HG02642 (cell line): ENCODE results near the gene SPIN1.

ENCODE experiments used
- ATAC-seq: cut with Tn5 transposase; IDR thresholded peaks from one replicate; pipeline ENCODE4 v1.9.1; 2021; ENCODE audit warnings: mild to moderate bottlenecking; ENCODE audit not compliant: unreplicated experiment, poor library complexity

SPIN1 gene

DNA sequence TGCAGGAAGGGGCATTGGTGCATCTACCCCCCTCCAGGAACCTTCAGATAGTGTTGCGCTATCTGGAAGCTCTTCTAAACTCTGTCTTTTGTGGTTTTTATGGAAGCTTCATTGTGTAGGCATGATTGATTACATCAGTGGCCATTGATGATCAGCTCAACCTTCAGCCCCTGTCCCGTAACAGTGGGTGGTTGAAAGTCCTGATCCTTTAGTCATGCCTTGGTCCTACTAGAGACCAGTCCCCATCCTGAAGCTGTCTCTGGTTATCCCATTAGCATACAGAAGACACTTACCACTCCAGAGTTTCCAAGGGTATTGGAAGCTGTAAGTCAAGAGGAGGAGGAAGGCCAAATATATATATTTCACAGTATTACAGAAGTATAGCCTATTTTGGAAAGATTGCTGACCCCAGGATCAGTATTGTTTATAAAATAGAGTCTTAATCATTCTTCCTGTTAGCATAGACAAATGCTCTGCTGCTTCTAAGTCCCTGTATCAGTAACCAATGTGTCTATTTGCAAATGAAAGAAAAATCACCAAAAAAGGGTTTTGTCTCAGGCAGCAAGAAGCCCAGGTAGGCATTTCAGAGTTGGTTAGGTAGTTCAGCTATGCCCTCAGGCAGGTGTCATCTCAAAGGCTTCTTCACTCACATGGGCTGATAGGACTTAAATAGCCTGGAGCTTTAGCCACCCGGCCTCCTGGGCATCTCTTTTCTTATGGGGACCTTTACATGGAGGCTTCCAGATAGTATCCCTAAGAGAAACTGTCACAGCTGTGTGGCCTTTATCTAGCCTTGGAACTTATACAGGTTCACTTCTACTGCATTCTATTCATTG lies 41.6 kb downstream of the SPIN1 start:
- ATAC-seq = no peak

- ATAC-seq = no peak
Measured at GRCh38 chr9:88433583-88434255, 45.5 kb downstream of the SPIN1 start.

GRCh38 chr9:88435336-88435735 lies 47.1 kb downstream of the SPIN1 start:
- no peak for ATAC-seq

DNA sequence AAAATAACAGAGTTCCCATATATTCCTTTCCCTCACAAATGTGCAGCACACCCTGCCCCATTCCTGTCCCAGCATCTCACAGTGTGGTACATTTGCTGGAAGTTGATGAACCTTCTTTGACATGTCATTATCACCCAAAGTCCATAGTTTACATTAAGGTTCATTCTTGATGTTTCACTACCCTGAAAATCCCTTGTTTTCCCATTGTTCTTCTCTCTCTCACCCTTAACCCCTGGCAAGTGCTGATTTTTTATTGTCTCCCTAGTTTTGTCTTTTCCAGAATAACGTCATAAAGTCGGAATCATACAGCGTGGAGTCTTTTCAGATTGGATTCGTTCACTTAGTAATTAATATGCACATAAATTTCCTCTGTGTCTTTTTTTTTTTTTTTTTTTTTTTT lies 48.1 kb downstream of the SPIN1 start:
- ATAC-seq = no peak

DNA sequence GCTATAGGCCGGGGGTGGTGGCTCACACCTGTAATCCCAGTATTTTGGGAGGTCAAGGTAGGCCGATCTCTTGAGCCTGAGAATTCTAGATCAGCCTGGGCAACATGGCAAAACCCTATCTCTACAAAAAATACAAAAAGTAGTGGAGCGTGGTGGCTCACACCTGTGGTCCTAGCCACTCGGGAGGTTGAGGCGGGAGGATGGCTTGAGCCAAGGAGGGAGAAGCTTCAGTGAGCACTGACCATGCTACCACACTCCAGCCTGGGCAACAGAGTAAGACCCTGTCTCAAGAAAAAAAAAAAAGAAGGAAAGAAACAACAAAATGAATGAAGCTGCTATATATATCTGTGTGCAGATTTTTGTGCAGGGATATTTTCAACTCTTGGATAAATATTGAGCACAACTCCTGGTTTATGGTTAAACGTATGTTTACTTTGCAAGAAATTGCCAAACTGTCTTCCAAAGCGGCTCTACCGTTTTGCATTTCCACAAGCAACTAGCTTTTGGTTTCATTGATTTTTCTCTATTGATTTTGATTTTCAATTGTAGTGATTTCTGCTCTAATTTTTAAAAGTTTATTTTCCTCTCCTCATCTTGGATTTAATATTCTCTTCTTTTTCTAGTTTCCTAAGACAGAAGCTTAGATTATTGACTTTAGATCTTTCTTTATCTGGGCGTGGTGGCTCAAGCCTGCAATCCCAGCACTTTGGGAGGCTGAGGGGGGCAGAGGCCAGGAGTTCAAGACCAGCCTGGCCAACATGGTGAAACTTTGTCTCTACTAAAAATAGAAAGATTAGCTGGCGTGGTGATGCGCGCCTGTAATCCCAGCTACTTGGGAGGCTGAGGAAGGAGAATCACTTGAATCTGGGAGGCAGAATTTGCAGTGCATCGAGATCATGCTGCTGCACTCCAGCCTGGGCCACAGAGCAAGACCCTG lies 49.2 kb downstream of the SPIN1 start:
- no peak for ATAC-seq

DNA sequence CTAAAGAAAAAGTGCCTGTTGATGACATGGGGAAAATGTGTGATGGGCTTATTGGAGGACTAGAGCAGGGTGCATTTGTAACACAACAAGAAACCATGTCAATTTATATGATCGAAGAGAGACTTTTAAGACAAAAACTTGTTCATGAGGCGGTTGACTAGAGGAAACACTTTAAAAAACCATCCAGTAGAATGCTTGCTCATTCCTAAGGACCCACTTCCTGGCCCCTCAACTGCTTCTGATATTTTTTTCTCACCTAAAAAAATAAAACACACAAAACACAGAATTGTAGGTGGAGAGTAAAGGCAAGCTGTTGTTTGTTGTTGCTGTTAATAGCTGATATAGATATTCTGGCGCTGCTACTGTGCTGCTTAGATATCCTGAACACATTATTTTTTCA lies 50.6 kb downstream of the SPIN1 start:
- no peak for ATAC-seq

- no peak for ATAC-seq
Measured at GRCh38 chr9:88441301-88442007, 53.2 kb downstream of the SPIN1 start.

DNA sequence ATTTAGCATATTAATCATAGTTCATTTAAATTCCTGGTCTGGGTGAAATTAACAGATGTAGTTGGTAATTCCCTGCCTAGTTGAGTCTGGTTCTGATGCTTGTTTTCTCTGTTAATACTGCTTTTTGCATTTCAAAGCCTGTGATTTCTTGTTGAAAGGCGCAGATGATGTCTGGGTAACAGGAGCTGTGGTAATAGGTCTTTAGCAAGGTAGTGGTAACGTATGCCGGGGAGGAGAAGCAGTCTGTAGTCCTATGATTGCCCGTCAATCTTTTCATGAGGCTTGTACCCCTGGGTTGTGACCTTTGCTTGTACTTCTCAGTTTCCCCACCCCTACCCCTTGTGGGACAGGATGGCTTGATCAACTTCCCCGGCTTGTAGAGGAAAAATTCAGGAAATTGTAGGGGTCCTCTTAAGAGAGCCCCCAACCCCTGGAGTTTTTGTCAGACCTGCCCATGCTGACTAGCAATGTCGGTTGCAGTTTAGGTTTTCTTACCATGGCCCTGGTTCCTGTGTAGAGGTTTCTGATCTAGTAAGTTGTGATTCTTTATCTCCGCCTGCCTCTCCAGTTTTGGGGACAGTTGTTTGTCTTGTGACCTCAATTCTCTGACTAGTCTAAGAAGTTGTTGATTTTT lies 55.4 kb downstream of the SPIN1 start:
- no peak for ATAC-seq

- no peak for ATAC-seq
Measured at GRCh38 chr9:88446728-88447127, 58.5 kb downstream of the SPIN1 start.

DNA sequence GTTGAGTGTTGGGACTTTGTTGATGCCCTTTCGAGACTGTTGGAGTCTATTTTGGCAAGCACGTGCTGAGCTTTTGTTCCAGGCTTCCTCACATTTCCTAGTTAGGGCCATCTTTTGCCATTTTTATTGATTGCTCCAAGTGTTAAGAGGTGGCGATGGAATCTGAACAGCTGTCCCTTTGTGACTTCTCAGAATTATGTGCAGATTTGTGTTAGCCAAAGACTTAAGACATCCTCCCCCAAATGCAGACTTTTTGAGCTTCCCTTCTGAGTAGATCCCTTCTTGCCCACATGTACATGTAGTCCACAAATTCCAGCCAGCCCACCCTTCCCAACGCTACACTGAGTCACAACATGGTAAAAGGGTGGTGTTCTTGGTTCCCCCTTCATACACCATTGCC lies 59.2 kb downstream of the SPIN1 start:
- no peak for ATAC-seq

DNA sequence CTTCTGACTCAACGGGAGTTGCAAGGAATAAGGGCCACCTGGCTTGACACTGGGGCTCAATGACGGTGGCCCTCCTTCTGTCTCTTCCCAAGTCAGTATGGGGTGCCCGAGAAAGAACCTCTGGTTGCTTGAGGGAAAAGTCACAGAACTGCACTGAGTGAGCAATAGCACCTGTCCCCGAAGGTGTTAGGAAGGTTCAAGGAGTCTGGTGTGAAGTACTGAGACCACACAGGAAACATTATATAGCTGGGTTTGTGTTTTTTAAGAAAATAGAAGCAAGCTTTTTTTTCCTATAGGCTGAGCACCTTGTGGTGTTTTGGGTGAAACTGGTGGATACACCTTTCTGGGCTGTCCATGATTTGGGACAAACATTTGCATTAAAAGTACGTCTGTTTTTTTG lies 62.9 kb downstream of the SPIN1 start:
- no peak for ATAC-seq

- ATAC-seq = no peak
Measured at GRCh38 chr9:88458716-88459465, 70.6 kb downstream of the SPIN1 start.

- ATAC-seq = no peak
Measured at GRCh38 chr9:88460587-88461332, 72.5 kb downstream of the SPIN1 start.

DNA sequence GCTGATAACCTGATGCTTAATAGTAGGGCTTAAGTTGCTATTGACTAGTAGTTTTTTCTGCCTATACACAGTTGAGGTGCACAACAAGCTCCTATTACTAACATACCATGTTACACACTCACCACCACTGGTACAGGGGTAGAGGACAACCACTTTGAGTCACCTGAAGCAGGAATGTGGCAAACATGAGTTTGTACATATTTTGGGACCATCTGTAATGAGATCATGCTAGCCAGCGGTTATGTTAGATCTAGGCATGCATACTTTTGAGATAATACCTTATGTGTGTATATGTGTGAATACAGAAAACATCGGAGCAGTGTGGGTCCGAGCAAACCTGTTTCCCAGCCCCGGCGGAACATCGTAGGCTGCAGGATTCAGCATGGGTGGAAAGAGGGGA lies 73.9 kb downstream of the SPIN1 start:
- no peak for ATAC-seq

- no peak for ATAC-seq
Measured at GRCh38 chr9:88464851-88465250, 76.6 kb downstream of the SPIN1 start.

DNA sequence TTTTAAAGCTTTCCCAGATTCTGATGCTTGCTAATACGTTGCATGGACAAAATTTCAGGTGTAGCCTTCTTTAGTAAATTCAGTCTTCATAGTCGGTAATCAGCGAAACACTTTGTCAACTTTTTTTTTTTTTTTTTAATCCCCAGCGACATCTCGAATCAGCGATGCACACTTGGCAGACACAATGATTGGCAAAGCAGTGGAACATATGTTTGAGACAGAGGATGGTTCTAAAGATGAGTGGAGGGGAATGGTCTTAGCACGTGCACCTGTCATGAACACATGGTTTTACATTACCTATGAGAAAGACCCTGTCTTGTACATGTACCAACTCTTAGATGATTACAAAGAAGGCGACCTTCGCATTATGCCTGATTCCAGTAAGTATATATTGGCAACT lies 80.0 kb downstream of the SPIN1 start:
- no peak for ATAC-seq

DNA sequence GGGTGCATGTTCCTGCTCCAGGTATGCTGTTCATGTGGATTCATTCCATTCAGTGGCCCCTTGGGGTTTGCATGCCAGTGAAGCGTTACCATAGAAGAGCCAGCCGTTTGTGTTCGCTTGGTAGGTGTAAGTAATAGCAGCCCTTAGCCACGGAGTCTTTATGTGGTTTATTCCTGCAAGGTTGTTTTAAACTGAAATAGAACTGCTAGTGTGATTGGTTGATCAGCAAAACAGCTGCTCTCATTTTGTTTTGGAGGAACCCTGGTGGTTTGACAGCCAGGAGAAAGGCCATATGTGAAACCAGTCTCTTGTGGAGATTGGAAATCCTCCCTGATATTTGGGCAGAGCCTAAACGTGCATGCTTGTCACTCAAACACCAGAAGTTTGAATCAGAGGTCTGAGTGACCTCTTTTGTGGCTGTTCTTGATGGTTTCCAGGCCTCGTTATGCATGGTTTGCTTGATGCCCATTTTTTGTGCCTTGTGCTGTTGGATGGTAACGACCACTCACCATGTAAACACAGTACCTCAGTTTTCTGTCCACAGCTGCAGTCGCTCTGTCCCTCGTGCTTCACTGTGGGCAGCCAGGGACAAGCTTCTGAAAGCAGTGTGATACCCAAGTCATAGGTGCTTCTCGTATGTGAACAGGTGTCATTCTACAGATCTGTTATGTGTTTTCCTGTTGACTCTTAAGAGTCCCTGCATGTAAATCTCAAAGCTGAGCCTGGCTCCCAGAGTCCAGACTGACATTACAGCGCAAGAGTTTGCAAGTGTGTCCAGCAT lies 88.4 kb downstream of the SPIN1 start:
- no peak for ATAC-seq

- ATAC-seq = no peak
Measured at GRCh38 chr9:88477300-88477751, 89.1 kb downstream of the SPIN1 start.
